K562 (cell line): ENCODE data around the gene TMEM89. TPM values are rescaled to one million over a fixed set of nuclear protein-coding genes. Genes with fewer than 3 reads are reported as not detected.

Experiments used
- BRD4 ChIP-seq: fragments of 200-600 bp; sonication (generic); IDR thresholded peaks from 2 replicates; pipeline ENCODE4 v1.6.1; 2017; ENCODE audit warnings: inconsistent platforms
- CHCHD3 ChIP-seq: fragments of 250-450 bp; sonication (Bioruptor Pico); IDR thresholded peaks from 2 replicates; pipeline ENCODE4 v2.1.2; 2022; ENCODE audit warnings: mild to moderate bottlenecking
- EGR1 ChIP-seq: fragments of 450-650 bp; conservative IDR thresholded peaks from 2 replicates; pipeline ENCODE4 v1.6.1; 2017; ENCODE audit warnings: mild to moderate bottlenecking
- ELF1 ChIP-seq: fragments of 200-800 bp; sonication (Bioruptor generic); IDR thresholded peaks from 2 replicates; pipeline ENCODE4 v1.6.1; 2016; ENCODE audit warnings: missing genetic modification characterization, missing compliant biosample characterization
- FIP1L1 ChIP-seq: fragments of 200-400 bp; formaldehyde crosslinking; IDR thresholded peaks from 2 replicates; pipeline ENCODE4 v1.6.1; 2018; ENCODE audit warnings: mild to moderate bottlenecking, low read depth, low read length; ENCODE audit not compliant: poor library complexity, severe bottlenecking
- MTA2 ChIP-seq: fragments of 450-650 bp; IDR thresholded peaks from 2 replicates; pipeline ENCODE4 v1.6.1; 2016; ENCODE audit warnings: low read depth
- NFIC ChIP-seq: fragments of 450-650 bp; IDR thresholded peaks from 2 replicates; pipeline ENCODE4 v1.6.1; 2017; ENCODE audit warnings: mild to moderate bottlenecking, inconsistent platforms
- PURB ChIP-seq: sonication (generic); formaldehyde crosslinking; IDR thresholded peaks from 2 replicates; pipeline ENCODE4 v1.9.0; 2021; ENCODE audit warnings: low read depth, mild to moderate bottlenecking, missing genetic modification reagents
- RBM15 ChIP-seq: fragments of 200-400 bp; formaldehyde crosslinking; IDR thresholded peaks from 2 replicates; pipeline ENCODE4 v1.6.1; 2018; ENCODE audit warnings: mild to moderate bottlenecking, low read length, moderate library complexity; ENCODE audit not compliant: insufficient read depth
- RNF2 ChIP-seq: sonication (generic); IDR thresholded peaks from 2 replicates; pipeline ENCODE4 v1.6.1; 2016
- SNRNP70 ChIP-seq: fragments of 200-400 bp; formaldehyde crosslinking; optimal IDR thresholded peaks from 2 replicates; pipeline ENCODE3; 2017; ENCODE audit warnings: low read depth, low read length
- TAF15 ChIP-seq: fragments of 200-400 bp; formaldehyde crosslinking; IDR thresholded peaks from 2 replicates; pipeline ENCODE4 v1.6.1; 2017; ENCODE audit warnings: mild to moderate bottlenecking, low read depth, low read length, moderate library complexity
- TOE1 ChIP-seq, 2 experiments: fragments of 450-650 bp in 1 of 2; sonication (generic) in 1 of 2; formaldehyde crosslinking in 1 of 2; IDR thresholded peaks; 2 replicates each; pipeline versions ENCODE4 v1.7.1 to v1.8.0; 2016 to 2022; ENCODE audit warnings: borderline replicate concordance in 2 of 2, mild to moderate bottlenecking in 2 of 2, antibody characterized with exemption in 1 of 2, inconsistent platforms in 1 of 2, low read depth in 1 of 2, missing genetic modification reagents in 1 of 2, moderate library complexity in 1 of 2
- ZBTB8A ChIP-seq: fragments of 450-650 bp; IDR thresholded peaks from 2 replicates; pipeline ENCODE4 v1.6.1; 2018; ENCODE audit warnings: mild to moderate bottlenecking, moderate library complexity; ENCODE audit not compliant: partially characterized antibody
- ZBTB9 ChIP-seq: fragments of 450-650 bp; formaldehyde crosslinking; IDR thresholded peaks from 2 replicates; pipeline ENCODE4 v1.4.0; 2020; ENCODE audit warnings: mild to moderate bottlenecking, moderate library complexity
- ZKSCAN1 ChIP-seq: fragments of 150-350 bp; IDR thresholded peaks from 2 replicates; pipeline ENCODE4 v1.6.1; 2016; ENCODE audit warnings: low read depth, low read length
- ZNF12 ChIP-seq: sonication (generic); formaldehyde crosslinking; IDR thresholded peaks from 2 replicates; pipeline ENCODE4 v1.4.0; 2020; ENCODE audit warnings: mild to moderate bottlenecking, missing genetic modification reagents
- ZNF146 ChIP-seq: IDR thresholded peaks from one replicate; pipeline ENCODE4 v1.6.1; 2018; ENCODE audit warnings: missing compliant biosample characterization; ENCODE audit not compliant: unreplicated experiment
- ZNF224 ChIP-seq: sonication (generic); formaldehyde crosslinking; IDR thresholded peaks from 2 replicates; pipeline ENCODE4 v1.8.0; 2022; ENCODE audit warnings: mild to moderate bottlenecking, missing genetic modification reagents
- ZNF324 ChIP-seq: fragments of 250-450 bp; sonication (Bioruptor Pico); IDR thresholded peaks from 2 replicates; pipeline ENCODE4 v1.4.0; 2020; ENCODE audit warnings: mild to moderate bottlenecking
- ZNF589 ChIP-seq: fragments of 200-800 bp; sonication (Bioruptor generic); IDR thresholded peaks from 2 replicates; pipeline ENCODE4 v1.6.1; 2016; ENCODE audit warnings: low read depth, missing genetic modification characterization, missing compliant biosample characterization
- polyA plus RNA-seq, 8 experiments: library from polyadenylated mRNA; depleted of rRNA in 4 of 8; stranded (reverse) in 5 of 8; unstranded in 3 of 8; fragments of >200 nt; fragmentation: Nextera tagmentation in 2 of 8; fragmentation: Illumina TruSeq in 1 of 8; extraction: Ambion mirVana in 2 of 8; extraction: Trizol in 1 of 8; gene quantifications; 2 replicates each; pipeline versions ENCODE4 v1.2.1 to v1.2.3, GENCODE V29; 2011 to 2014; ENCODE audit warnings: inconsistent platforms in 1 of 8, missing spikeins in 1 of 8
- total RNA-seq, 7 experiments: library from RNA; depleted of rRNA in 6 of 7; stranded (reverse); fragments of >200 nt in 6 of 7; fragmentation: Illumina TruSeq in 2 of 7; extraction: Trizol in 2 of 7; gene quantifications; 2 replicates each; pipeline versions ENCODE4 v1.2.1 to v1.2.3, GENCODE V29; 2011 to 2021; ENCODE audit warnings: low replicate concordance in 1 of 7
- TF ChIP-seq, protein P1 (sequence below): fragments of 450-650 bp; formaldehyde crosslinking; conservative IDR thresholded peaks from 2 replicates; pipeline ENCODE4 v1.4.0; 2022; ENCODE audit warnings: mild to moderate bottlenecking, missing genetic modification characterization
- TF ChIP-seq, protein P2 (sequence below): fragments of 450-650 bp; formaldehyde crosslinking; IDR thresholded peaks from 2 replicates; pipeline ENCODE4 v1.4.0; 2022; ENCODE audit warnings: missing genetic modification characterization
- TF ChIP-seq, protein P3 (sequence below): fragments of 250-450 bp; sonication (Bioruptor Pico); IDR thresholded peaks from 2 replicates; pipeline ENCODE4 v1.8.0; 2021; ENCODE audit warnings: moderate library complexity, mild to moderate bottlenecking, inconsistent platforms

TMEM89 gene
- total and polyA plus RNA-seq, 9 of the 15 experiments (the other 6 are each of a cell fraction or from before 2014, with no cell fraction given), result not detected

DNA sequence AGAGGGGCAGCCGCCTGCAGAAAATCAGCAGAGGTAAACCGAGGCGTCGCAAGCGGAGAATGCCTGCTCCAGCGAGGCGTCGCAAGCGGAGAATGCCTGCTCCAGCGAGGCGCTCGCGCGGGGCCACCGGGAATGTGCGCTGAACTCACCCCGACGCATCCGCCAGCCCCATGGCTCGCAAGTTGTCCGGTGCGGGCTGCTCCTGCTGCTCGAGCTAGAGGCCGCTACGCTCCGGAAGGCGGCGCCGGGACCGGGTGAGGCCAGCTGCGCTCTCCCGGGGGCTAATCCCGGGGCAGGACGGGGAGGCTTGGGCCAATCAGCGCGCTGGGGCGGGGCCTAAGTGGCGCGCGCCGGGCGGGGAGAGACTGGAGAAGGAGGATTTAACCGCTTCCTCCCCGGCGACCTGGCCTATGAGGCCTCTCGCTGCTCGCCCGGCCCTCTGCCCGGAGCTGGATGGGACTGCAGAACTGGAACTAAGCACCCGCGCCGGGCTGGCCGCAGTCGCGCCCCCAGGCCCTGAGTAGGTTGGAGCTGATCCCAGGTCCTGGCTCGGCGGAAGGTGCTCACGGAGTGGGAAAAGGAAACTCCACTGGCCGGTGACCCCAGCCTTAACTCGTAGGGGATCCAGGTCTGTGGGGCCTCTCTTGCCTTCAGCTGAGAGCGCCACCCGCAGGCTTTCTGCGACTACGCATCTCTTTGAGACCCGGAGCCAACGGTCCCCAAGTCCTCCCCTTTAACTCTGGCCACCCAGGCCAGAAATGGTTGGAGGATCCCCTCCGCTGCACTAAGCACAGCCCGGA, 13.9 kb upstream of the TMEM89 start, which contains the start of gene SLC26A6 (continued):
- TF ChIP-seq ELF1 (no peak), ZKSCAN1 (no peak), CHCHD3 (CRISPR knock-in tag) (no peak), ZNF12 (CRISPR knock-in tag) (no peak), RBM15 (no peak), TOE1 (IDR thresholded peaks at IDR 0.05; ENCODE audit: borderline replicate concordance) (peak; percentile 86; the same call in 1 of the 2 replicates), TOE1 (CRISPR knock-in tag; IDR thresholded peaks at IDR 0.05; ENCODE audit: borderline replicate concordance, low read depth) (no peak), TAF15 (no peak), ZBTB8A (no peak), RNF2 (peak; percentile 58; the same call in 1 of the 2 replicates), ZNF324 (CRISPR knock-in tag) (no peak), MTA2 (no peak), FIP1L1 (no peak), EGR1 (no peak), PURB (CRISPR knock-in tag) (no peak), SNRNP70 (no peak), ZNF146 (CRISPR knock-in tag) (no peak), ZBTB9 (no peak), ZNF224 (CRISPR knock-in tag) (no peak), BRD4 (no peak), ZNF589 (CRISPR knock-in tag) (no peak), NFIC (no peak)
- TF ChIP-seq, protein P1, sequence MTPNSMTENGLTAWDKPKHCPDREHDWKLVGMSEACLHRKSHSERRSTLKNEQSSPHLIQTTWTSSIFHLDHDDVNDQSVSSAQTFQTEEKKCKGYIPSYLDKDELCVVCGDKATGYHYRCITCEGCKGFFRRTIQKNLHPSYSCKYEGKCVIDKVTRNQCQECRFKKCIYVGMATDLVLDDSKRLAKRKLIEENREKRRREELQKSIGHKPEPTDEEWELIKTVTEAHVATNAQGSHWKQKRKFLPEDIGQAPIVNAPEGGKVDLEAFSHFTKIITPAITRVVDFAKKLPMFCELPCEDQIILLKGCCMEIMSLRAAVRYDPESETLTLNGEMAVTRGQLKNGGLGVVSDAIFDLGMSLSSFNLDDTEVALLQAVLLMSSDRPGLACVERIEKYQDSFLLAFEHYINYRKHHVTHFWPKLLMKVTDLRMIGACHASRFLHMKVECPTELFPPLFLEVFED (CRISPR knock-in tag), result no peak
- TF ChIP-seq, protein P2, sequence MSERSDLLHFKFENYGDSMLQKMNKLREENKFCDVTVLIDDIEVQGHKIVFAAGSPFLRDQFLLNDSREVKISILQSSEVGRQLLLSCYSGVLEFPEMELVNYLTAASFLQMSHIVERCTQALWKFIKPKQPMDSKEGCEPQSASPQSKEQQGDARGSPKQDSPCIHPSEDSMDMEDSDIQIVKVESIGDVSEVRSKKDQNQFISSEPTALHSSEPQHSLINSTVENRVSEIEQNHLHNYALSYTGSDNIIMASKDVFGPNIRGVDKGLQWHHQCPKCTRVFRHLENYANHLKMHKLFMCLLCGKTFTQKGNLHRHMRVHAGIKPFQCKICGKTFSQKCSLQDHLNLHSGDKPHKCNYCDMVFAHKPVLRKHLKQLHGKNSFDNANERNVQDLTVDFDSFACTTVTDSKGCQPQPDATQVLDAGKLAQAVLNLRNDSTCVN (CRISPR knock-in tag), result no peak
- TF ChIP-seq, protein P3, sequence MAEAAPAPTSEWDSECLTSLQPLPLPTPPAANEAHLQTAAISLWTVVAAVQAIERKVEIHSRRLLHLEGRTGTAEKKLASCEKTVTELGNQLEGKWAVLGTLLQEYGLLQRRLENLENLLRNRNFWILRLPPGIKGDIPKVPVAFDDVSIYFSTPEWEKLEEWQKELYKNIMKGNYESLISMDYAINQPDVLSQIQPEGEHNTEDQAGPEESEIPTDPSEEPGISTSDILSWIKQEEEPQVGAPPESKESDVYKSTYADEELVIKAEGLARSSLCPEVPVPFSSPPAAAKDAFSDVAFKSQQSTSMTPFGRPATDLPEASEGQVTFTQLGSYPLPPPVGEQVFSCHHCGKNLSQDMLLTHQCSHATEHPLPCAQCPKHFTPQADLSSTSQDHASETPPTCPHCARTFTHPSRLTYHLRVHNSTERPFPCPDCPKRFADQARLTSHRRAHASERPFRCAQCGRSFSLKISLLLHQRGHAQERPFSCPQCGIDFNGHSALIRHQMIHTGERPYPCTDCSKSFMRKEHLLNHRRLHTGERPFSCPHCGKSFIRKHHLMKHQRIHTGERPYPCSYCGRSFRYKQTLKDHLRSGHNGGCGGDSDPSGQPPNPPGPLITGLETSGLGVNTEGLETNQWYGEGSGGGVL, result no peak
